HG03064 (cell line): Measurements from ENCODE around the gene ABLIM2.

Experiments used
- ATAC-seq: cut with Tn5 transposase; IDR thresholded peaks from one replicate; pipeline ENCODE4 v1.9.1; 2021; ENCODE audit warnings: low read depth; ENCODE audit not compliant: unreplicated experiment

ABLIM2 gene

GRCh38 chr4:8125526-8126056 lies 33.0 kb downstream of the ABLIM2 start:
- no peak for ATAC-seq

DNA sequence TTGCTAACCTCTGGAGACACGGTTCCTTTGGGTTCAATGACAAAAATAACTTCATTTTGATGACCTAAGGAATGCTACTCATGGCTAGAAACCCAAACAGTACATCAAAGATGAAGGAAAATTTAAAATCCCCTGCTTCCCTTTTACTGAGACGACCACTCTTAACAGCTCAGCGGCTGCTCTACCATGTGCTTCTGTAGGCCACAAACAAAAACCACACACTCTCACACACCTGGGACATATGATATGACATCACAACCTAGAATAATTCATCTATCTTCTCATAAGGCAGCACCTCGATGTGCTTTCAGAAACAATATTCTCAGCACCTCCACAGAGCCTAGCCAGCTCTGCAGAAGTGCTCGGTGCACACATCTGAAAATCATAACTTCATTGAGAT lies 34.7 kb downstream of the ABLIM2 start:
- no peak for ATAC-seq

DNA sequence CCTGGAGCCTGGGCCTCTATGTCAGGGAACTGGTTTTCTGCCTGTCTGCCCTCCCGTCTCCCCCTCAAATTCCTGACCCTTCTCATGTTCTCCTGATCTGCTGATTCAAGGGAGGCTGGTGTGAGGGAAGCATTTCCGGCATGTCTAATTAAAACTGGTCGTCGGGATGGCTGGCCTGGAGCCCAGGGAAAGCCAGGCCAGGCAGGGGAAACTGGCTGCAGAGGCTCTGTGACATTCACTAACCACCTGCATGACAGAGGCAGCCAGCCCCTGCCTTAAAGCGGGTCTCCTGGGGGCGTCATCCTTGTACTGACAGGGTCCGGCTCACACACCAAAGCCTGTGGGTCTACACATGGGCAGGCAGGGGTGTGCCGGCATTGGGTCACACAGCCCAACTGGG lies 35.2 kb downstream of the ABLIM2 start:
- ATAC-seq, result no peak

DNA sequence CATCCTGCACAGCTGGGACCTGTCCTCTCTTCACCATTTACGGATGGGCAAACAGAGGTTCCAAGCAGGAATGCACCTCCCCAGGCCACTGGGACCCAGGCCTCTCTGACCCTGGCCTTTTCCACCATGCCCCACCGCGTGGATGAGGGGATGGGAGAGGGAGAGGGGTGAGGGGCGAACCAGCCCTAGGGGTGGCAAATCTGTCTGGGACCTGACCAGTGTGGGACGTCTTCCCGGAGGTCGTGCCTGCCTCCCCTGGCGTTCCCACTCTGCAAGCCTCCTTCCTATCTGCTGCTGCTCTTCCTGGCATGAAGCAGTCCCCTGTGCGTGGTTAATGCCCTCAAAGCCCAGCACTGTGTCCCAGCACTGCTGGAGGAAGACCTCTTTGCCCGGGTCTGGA lies 35.9 kb downstream of the ABLIM2 start:
- no peak for ATAC-seq

- ATAC-seq, result no peak
These were observed 37.2 kb downstream of the ABLIM2 start for GRCh38 chr4:8121292-8122015.

- ATAC-seq, result no peak
These were observed 38.1 kb downstream of the ABLIM2 start for GRCh38 chr4:8120501-8120900.

- ATAC-seq, result no peak
These were observed 38.7 kb downstream of the ABLIM2 start for GRCh38 chr4:8119877-8120276.

GRCh38 chr4:8118531-8118930 lies 40.1 kb downstream of the ABLIM2 start:
- no peak for ATAC-seq

GRCh38 chr4:8118035-8118434 lies 40.6 kb downstream of the ABLIM2 start:
- no peak for ATAC-seq

DNA sequence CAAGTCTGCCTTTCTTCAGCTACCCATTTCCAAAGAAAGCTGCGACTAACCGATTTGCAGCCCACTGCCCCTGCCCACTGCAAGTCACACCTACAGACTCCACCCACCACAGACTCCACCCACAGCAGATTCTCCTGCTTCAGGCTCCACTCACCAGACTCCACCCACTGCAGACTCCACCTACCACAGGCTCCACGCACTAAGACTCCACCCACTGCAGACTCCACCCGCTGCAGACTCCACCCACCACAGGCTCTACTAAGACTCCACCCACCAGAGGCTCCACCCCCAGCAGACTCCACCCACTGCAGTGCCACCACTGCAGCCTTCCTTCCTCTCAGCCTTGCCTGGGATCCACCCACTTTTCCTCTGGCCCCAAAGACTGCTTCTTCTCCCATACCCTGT lies 41.3 kb downstream of the ABLIM2 start:
- no peak for ATAC-seq

- no peak for ATAC-seq
These were observed 42.7 kb downstream of the ABLIM2 start for GRCh38 chr4:8115916-8116315.

DNA sequence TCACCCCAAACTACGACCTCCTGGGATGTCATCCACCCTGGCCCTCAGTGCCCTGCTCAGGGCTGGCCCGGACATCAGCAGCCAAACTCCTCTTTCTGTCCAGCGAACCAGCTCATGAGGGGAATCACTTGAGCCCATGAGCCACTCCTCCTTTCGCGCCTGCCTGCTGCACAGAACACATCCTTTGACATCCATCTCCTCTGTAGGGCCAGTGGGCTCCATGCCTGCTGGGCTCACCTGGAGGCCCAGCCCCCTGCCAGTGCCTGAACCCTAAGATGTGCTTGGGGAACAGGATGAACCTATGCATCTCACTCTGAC lies 43.5 kb downstream of the ABLIM2 start:
- no peak for ATAC-seq

GRCh38 chr4:8114456-8115202 lies 44.0 kb downstream of the ABLIM2 start:
- no peak for ATAC-seq

DNA sequence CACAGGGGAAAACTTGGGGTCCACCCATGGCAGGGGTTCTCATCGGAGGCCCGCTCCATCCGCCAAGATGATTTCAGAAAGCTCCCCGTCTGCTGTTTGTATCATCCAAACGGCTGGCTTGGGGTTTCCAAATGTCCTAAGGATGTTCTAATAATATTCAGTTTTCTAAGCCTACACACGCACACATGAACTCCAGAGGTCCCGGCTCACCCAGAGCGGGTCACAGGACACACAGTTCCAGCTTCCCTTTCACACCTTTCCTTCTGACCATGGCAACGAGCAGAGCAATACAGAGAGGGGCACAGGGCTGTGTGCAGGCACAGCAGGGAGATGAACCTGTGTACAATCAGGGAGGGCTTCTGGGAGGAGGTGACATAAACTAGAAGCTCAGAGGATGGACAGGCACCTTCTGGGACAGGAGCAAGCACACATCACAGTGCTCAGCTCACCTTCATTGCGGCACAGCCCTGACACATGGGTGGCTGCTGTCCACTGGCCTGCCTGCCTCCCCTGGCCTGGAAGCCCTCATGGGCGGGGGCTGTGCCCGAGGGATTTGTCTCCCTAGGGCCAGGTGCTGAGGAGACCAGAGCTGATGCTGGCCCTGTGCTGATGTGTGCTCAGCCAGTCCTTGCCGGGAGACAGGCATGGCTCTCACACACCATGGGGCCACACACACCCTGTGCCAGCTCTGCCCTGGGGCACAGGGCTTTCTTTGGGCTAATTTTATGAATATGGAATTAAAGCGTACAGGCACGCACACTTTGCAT lies 44.8 kb downstream of the ABLIM2 start:
- ATAC-seq, result no peak

GRCh38 chr4:8112672-8113071 lies 45.9 kb downstream of the ABLIM2 start:
- no peak for ATAC-seq

- no peak for ATAC-seq
These were observed 46.5 kb downstream of the ABLIM2 start for GRCh38 chr4:8112036-8112576.

DNA sequence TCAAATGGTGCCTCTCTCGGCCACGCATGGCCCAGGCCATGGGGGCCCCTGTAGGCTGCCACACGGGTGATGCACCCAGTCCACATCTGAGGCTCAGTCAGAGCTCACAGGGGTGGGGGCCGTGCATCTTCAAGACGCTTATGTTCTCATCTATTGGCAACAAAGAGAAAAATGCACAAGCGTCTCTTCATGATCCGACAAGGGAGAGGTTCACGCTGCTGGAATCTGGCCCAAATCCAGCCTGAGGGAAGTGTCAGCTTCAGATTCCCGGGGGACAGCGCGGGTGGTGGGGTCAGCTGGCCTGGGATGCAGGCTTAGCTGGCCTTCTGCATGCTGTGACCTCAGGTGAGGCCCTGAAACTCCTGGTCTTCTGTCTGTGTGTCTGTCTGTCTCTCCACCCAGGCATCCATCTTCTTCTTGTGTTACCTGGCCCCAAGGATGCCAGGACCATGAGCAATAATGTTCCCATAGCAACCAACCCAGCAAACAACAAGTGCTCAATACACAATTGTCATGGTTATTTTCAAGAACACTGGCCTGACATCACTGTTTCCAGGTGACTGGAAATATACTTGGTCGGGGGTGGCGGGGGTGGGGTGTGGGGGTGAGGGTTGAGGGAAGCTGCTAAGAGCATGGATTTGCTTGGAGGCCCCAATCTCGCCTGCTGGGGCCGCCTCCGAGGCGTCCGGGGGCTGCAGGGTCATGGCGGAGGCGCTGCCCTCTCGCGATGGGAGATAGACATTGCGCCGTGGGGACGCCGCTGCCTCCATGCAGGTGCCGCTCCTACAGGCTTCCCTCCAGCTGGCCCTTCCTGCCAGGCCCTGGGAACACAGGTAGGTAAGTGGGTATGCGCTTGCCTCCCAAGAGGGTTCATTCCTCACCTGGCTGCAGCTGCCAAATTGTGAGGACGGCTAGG lies 48.3 kb downstream of the ABLIM2 start:
- no peak for ATAC-seq

- no peak for ATAC-seq
These were observed 49.1 kb downstream of the ABLIM2 start for GRCh38 chr4:8109406-8110065.

GRCh38 chr4:8108991-8109390 lies 49.6 kb downstream of the ABLIM2 start:
- no peak for ATAC-seq

- ATAC-seq, result no peak
These were observed 50.4 kb downstream of the ABLIM2 start for GRCh38 chr4:8108261-8108660.
